Measurements from ENCODE around the gene FKBP1B. TPM values are rescaled to one million over a fixed set of nuclear protein-coding genes. Genes with fewer than 3 reads are reported as not detected.
"Not testable (repeated sequence)": the region's sequence is repeated elsewhere in the genome, so short reads cannot be mapped to it uniquely, and the experiment has no call there.

Gene FKBP1B
- total RNA-seq: 1.1 and 2.1 TPM in 2 replicates

DNA sequence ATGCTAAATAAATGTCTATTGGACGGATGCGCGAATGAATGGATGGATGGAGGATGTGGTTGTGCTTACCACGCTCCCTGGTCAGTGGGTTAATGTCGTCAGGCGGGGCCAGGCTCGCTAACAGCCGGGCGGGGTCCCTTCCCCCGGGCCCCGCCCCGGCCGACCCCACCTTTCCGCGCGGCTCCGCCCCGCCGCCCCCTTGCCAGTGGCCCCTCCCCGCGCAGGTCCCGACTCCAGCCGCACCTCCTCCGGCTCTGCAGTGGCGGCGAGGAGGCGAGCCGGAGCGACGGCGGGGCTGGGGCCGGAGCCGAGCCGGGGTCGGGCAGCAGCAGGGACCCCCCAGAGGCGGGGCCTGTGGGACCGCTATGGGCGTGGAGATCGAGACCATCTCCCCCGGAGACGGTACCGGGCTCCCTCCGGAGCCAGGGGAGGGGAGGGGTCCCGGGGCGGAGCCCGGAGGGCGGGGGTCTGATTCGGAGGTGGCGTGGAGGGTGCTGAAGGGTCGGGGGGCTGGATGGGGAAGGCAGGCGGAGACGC, at the start of gene FKBP1B:
Gene FKBP1B (plus strand): TSS at position 257 of the 537 bp plus-strand sequence. CDS start 109 bp downstream, at position 366.
- Mint-ChIP-seq H3K4me3 (ENCODE audit: low read depth) (peak within 1 kb of the TSS; percentile 76), H3K4me1 (ENCODE audit: low read depth) (peaks cover 15% of the 10 kb centered on the region), H3K27me3 (ENCODE audit: low read depth) (peaks cover 11% of the 10 kb centered on the region), H3K9me3 (no peaks in the 10 kb centered on the region), H3K36me3 (ENCODE audit: low read depth) (no peaks in the 10 kb centered on the region), H3K27ac (no peak within 1 kb of the TSS)
- intact Hi-C loops (cut with micrococcal nuclease): loop anchor here (5.0 kb wide), 1 partner anchor 443 kb away; the partner anchor contains the start of gene NCOA1
- peak; percentile 39 for DNase-seq (ENCODE audit: low spot score)

DNA sequence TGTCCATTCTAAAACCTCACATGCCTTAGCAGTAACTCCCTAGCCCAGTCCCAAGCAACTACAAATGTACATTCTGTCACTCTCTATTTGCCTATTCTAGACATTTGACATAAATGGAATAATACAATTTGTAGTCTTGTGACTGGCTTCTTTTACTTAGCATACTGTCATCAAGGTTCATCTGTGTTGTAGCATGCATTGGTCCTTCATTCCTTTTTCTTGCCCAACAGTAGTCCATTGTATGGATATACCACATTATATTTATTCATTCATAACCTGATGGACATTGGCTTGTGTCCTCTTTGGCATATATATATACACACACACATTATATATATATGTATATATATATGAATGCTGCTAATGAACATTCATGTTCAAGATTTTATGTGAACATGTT, 41.8 kb upstream of the FKBP1B start:
- intact Hi-C loops (cut with micrococcal nuclease): no loop called here
- DNase-seq (ENCODE audit: low spot score): no peak
- H3K9me3 Mint-ChIP-seq: no peaks in the 10 kb centered on the region
- peaks cover 34% of the 10 kb centered on the region for H3K27me3 Mint-ChIP-seq (ENCODE audit: low read depth)
- H3K4me1 Mint-ChIP-seq (ENCODE audit: low read depth): peaks cover 7% of the 10 kb centered on the region
- H3K4me3 Mint-ChIP-seq (ENCODE audit: low read depth): no peak overlapping the region
- H3K36me3 Mint-ChIP-seq (ENCODE audit: low read depth): no peaks in the 10 kb centered on the region
- no peak overlapping the region for H3K27ac Mint-ChIP-seq

DNA sequence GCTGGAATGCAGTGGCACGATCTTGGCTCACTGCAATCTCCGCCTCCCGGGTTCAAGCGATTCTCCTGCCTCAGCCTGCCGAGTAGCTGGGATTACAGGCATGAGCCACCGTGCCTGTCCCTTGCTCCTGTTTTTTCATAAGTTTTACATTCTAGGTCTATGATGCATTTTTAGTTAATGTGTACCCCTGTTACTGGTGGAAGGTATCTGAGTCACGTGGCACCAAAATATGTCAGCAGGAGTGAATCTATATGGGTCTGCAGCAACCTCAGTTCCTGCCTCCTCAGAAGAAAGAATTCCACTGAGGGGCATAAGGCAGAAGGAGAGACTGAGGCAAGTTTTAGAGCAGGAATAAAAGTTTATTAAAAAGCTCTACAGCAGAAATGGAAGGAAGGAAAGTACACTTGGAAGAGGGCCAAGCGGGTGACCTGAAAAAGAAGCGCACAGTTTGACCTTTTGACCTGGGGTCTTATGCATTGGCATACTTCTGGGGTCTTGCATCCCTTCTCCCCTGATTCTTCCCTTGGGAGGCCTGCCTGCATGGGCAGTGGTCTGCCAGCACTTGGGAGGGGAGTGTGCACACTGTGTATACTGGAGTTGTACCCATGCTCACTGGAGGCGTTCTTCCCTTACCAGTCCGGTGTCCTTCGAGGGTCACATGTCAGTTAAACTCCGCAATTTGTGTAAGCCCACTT, 40.7 kb upstream of the FKBP1B start:
- Mint-ChIP-seq H3K36me3 (ENCODE audit: low read depth) (no peaks in the 10 kb centered on the region), H3K4me1 (ENCODE audit: low read depth) (peaks cover 7% of the 10 kb centered on the region), H3K9me3 (no peaks in the 10 kb centered on the region), H3K27ac (no peak overlapping the region), H3K27me3 (ENCODE audit: low read depth) (peaks cover 42% of the 10 kb centered on the region), H3K4me3 (ENCODE audit: low read depth) (no peak overlapping the region)
- no peak for DNase-seq (ENCODE audit: low spot score)
- intact Hi-C loops (cut with micrococcal nuclease): no loop called here

DNA sequence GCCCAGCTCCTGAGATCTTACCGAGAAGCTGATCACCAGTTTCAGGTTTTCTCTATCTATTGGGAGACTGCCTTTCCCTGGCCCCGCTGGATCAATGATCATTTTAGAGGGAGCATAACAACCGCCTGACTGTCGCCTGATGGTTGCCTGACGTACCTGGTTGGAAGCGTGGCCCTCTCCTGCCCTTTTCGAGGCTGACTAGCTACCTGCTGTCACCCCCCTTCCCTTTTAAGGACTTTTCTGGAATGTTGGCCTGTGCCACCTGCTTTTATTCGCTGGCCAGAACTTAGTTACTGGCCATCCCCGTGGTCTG, 40.2 kb upstream of the FKBP1B start:
- Mint-ChIP-seq H3K27ac (no peak overlapping the region), H3K36me3 (ENCODE audit: low read depth) (no peaks in the 10 kb centered on the region), H3K4me1 (ENCODE audit: low read depth) (peaks cover 7% of the 10 kb centered on the region), H3K9me3 (no peaks in the 10 kb centered on the region), H3K4me3 (ENCODE audit: low read depth) (no peak overlapping the region), H3K27me3 (ENCODE audit: low read depth) (peaks cover 42% of the 10 kb centered on the region)
- DNase-seq (ENCODE audit: low spot score): no peak
- intact Hi-C loops (cut with micrococcal nuclease): no loop called here

DNA sequence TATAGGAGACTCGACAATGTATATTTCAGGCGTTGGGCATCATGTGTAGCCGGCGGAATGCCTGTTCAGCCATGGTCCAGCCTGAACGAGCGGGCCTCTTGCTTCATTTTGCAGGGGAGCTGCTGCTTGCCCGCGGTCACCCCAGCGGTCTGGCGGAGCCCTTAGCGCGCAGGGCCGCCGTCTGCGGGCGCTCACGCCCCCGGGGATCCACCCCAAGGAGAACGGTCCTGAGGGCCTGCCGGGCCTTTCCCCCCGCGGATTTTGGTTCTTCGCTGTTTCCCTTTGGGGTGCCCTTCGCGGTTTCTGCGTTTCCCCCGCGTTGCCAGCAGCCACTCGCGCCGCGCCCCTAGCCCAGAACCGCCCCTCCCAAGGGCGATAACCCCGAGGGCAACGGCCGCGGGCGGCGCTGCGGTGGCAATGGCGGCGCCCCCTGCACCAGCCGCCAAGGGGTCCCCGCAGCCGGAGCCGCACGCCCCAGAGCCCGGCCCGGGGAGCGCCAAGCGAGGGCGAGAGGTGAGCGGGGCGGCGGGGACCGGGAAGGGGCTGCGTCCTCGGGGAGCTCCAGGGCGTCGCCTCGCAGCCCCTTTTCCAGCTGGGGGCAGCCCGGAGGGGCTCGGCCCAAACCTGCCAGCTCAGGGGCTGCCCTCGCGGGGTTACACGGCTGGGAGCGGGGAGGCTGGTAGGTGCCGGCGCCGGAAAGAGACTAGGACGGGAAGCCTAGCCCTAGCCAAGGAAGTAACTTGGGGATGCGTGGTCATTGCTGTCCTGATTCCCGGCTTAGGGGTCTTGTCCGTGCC, 39.7 kb upstream of the FKBP1B start, which contains the start of gene MFSD2B:
Gene MFSD2B (plus strand): TSS at position 406 of the 797 bp plus-strand sequence. CDS start 12 bp downstream, at position 418.
- Mint-ChIP-seq H3K27me3 (ENCODE audit: low read depth) (peaks cover 42% of the 10 kb centered on the region), H3K27ac (no peak within 1 kb of the TSS), H3K36me3 (ENCODE audit: low read depth) (no peaks in the 10 kb centered on the region), H3K9me3 (no peaks in the 10 kb centered on the region), H3K4me3 (ENCODE audit: low read depth) (no peak within 1 kb of the TSS), H3K4me1 (ENCODE audit: low read depth) (peaks cover 7% of the 10 kb centered on the region)
- no peak for DNase-seq (ENCODE audit: low spot score)
- intact Hi-C loops (cut with micrococcal nuclease): no loop called here

DNA sequence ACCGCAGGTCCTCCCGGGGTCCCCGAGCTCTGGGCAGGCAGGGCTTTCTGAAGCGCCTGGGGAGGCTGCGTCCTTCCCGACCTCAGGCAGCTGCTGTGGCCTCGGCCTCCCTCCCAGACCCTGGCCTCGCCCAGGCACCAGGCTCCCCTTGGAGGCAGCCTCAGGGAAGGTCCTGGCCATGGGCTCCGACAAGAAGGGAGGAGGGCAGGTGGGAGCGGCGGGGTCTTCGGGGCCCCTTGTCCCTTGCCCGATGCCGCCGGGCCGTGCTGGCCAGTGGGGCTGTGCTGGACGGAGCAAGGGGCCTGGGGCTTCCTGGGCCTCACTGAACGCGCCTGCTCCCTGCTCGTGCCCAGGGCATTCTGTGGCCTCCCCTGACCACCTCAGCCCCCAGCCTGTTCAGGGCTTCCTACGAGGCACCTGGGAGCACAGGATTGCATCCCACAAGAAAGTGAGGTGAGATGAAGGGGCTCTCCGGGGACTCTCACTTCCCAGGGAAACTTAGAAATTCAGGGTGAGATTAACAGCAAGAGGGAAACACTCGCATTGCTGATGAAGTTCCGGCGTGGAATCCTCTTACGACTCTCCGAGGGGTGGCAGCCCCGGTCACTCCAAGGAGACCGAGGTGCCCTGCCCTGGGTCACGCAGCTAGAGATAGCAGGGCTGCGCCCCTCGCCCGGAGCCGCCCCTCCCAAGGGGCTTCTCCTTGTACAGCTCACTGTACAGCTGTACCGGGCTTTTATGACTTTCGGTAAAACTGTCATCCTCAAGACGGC, 38.9 kb upstream of the FKBP1B start:
- H3K27ac Mint-ChIP-seq: no peak overlapping the region
- DNase-seq (ENCODE audit: low spot score): no peak
- H3K4me3 Mint-ChIP-seq (ENCODE audit: low read depth): no peak overlapping the region
- no peaks in the 10 kb centered on the region for H3K36me3 Mint-ChIP-seq (ENCODE audit: low read depth)
- H3K27me3 Mint-ChIP-seq (ENCODE audit: low read depth): peaks cover 42% of the 10 kb centered on the region
- H3K9me3 Mint-ChIP-seq: no peaks in the 10 kb centered on the region
- peaks cover 7% of the 10 kb centered on the region for H3K4me1 Mint-ChIP-seq (ENCODE audit: low read depth)
- intact Hi-C loops (cut with micrococcal nuclease): no loop called here

DNA sequence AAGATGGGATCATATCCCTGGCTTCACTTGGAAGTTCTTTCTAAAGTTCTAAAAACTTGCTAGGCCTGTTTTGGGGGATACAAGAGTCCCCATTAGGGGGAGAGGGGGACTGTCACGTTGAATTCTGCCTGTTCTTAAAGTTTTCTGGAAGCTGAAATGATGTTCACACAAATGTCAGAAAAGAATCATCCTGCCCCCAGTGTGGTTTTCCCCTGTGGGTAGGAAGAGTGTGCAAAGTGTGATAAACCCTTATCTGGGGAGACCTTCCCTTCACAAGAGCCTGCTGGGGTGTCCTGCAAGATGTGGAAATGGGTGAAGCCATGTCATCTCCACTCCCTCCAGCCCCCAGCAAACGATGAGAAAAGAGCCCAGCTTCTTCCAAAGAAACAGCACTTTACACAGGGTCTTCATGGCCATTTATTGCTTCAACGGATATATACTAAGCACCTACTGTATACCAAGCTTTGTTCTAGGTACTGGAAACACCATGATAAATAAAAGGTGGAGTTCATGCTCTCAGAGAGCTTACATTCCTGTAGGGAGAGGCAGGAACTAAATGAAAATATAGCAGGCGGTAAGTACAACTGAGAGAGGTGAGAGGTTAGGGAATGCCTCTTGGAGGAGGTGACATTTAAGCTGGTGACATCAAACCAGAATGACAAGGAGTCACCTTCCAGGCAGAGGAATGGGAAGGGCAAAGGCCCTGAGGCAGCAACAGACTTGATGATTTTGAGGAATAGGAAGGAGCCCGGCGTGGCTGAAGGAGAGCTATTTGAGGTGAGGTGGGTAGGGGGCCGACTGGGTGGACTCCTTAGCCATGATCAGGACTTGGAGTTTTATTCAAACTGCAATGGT, 38.1 kb upstream of the FKBP1B start:
- intact Hi-C loops (cut with micrococcal nuclease): no loop called here
- Mint-ChIP-seq H3K27me3 (ENCODE audit: low read depth) (peaks cover 42% of the 10 kb centered on the region), H3K4me3 (ENCODE audit: low read depth) (no peak overlapping the region), H3K27ac (no peak overlapping the region), H3K36me3 (ENCODE audit: low read depth) (no peaks in the 10 kb centered on the region), H3K9me3 (no peaks in the 10 kb centered on the region), H3K4me1 (ENCODE audit: low read depth) (peaks cover 7% of the 10 kb centered on the region)
- no peak for DNase-seq (ENCODE audit: low spot score)

DNA sequence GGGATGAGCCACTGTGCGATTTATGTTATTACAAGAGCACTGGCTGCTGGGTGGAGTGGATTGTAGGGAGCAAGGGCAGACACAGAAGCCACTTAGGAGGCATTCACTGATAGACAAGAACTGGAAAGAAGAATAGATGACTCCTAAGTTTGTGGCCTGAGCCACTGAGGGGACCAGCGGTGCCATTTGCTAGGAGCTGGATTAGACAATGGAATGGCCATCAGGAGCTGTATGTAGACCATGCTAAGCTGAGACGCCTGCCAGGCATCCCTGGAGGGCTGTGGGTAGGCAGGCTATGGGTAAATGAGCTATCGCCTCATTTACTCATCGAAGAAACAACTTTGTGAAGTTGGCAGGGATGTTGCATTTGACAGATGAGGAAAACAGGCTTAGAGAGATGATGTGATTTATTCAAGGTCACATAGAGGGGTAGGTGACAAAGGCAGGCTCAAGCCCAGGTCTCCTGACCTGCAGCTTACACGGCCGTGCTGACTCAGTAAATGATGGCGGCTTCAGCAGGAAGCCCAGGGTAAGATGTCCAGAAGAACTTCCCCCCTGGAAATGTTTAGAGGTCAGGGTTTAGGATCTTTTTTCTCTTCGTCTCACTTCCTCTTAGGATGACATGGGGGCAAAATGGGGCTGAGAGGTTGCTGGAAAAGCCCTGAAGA, 36.9 kb upstream of the FKBP1B start:
- no peak overlapping the region for H3K4me3 Mint-ChIP-seq (ENCODE audit: low read depth)

DNA sequence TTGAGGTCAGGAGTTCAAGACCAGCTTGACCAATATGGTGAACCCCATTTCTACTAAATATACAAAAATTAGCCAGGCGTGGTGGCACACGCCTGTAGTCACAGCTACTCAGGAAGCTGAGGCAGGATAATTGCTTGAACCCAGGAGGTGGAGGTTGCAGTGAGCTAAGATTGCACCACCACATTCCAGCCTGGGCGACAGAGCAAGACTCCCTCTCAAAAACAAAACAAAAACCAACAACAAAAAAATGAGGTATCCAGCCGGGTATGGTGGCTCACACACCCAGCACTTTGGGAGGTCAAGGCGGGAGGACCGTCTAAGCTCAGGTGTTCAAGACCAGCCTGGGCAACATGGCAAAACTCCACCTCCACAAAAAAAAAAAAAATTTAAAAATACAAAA, 34.6 kb upstream of the FKBP1B start:
- H3K27ac Mint-ChIP-seq; H3K36me3 Mint-ChIP-seq (ENCODE audit: low read depth); H3K4me1 Mint-ChIP-seq (ENCODE audit: low read depth); intact Hi-C loops (cut with micrococcal nuclease); H3K4me3 Mint-ChIP-seq (ENCODE audit: low read depth); H3K9me3 Mint-ChIP-seq; DNase-seq (ENCODE audit: low spot score): not testable (repeated sequence)
- peaks cover 28% of the 10 kb centered on the region for H3K27me3 Mint-ChIP-seq (ENCODE audit: low read depth)

More for the DNA sequence above, 36.9 kb upstream of the FKBP1B start:
- intact Hi-C loops (cut with micrococcal nuclease): no loop called here
- no peak for DNase-seq (ENCODE audit: low spot score)
- no peaks in the 10 kb centered on the region for H3K9me3 Mint-ChIP-seq
- peaks cover 7% of the 10 kb centered on the region for H3K4me1 Mint-ChIP-seq (ENCODE audit: low read depth)
- no peaks in the 10 kb centered on the region for H3K36me3 Mint-ChIP-seq (ENCODE audit: low read depth)
- no peak overlapping the region for H3K27ac Mint-ChIP-seq
- H3K27me3 Mint-ChIP-seq (ENCODE audit: low read depth): peaks cover 42% of the 10 kb centered on the region

DNA sequence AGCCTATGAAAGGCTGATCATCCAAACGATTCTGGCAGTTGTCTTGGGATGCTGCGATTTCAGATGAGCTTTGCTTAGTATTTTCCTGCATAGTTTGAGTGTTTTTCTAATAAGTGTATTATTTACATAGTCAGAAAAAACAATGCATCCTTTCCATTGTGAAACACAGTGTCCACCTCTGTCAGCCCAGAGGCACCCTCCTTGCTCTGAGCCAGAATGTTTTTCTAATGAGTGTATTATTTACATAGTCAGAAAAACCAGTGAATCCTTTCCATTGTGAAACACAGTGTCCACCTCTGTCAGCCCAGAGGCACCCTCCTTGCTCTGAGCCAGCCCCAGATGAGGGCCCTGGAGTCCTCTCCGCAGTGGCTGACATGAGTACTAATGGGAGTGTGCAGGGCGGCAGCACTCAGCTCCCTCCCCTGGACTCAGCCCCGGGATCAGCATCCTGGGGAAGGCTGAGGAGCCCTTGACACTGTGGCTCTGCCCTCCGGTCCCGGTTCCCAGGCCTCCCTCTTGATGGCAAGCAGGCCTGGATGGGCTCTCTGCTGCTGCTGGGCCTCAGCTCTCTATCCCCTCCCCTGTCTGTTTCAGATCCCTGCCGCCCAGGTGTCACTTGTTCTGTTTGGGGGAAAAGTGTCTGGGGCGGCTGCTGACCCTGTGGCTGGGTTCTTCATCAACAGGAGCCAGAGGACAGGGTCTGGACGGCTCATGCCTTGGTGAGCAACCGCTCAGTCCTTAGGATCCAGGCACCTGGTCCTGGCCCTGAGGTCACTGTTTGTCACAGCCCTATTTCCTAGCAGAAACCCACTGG, 33.8 kb upstream of the FKBP1B start:
- peaks cover 7% of the 10 kb centered on the region for H3K4me1 Mint-ChIP-seq (ENCODE audit: low read depth)
- H3K4me3 Mint-ChIP-seq (ENCODE audit: low read depth): no peak overlapping the region
- no peaks in the 10 kb centered on the region for H3K9me3 Mint-ChIP-seq
- H3K27me3 Mint-ChIP-seq (ENCODE audit: low read depth): peaks cover 26% of the 10 kb centered on the region
- no peak overlapping the region for H3K27ac Mint-ChIP-seq
- intact Hi-C loops (cut with micrococcal nuclease): no loop called here
- no peak for DNase-seq (ENCODE audit: low spot score)
- no peaks in the 10 kb centered on the region for H3K36me3 Mint-ChIP-seq (ENCODE audit: low read depth)

DNA sequence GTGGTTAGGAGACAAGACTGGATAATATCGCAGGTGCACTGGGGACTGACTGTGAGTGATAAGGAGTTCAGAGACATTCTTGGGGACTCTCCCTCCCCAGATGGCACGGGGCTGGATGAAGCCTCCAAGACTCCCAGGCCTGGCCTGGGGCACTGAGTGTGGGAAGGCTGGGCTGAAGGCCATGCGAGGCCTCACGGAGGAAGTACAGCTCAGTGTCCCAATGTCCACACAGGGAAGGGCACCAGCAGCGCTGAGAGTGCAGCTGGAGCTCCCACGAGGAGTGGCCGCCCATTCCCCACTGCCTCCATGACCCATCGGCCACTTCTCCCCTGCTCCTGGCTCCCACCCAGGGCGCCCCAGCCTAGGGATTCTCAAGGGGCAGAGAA, 33.2 kb upstream of the FKBP1B start:
- Mint-ChIP-seq H3K4me3 (ENCODE audit: low read depth) (no peak overlapping the region), H3K4me1 (ENCODE audit: low read depth) (peaks cover 4% of the 10 kb centered on the region), H3K27me3 (ENCODE audit: low read depth) (peaks cover 20% of the 10 kb centered on the region), H3K27ac (no peak overlapping the region), H3K9me3 (no peaks in the 10 kb centered on the region), H3K36me3 (ENCODE audit: low read depth) (no peaks in the 10 kb centered on the region)
- intact Hi-C loops (cut with micrococcal nuclease): no loop called here
- DNase-seq (ENCODE audit: low spot score): no peak
